T1000 (cell line): Measurements from ENCODE around the gene GMDS.

Experiments
- DNase-seq: peaks from one replicate; lab custom pipeline; 2025; ENCODE audit warnings: mixed read lengths; lab: John Stamatoyannopoulos, UW

Gene GMDS

GRCh38 chr6:1895721-1896120 lies 349.7 kb downstream of the GMDS start:
- DNase-seq = no peak

- DNase-seq = no peak
Measured at GRCh38 chr6:1894954-1895353, 350.5 kb downstream of the GMDS start.

GRCh38 chr6:1893470-1894130 lies 351.8 kb downstream of the GMDS start:
- no peak for DNase-seq

GRCh38 chr6:1892716-1893115 lies 352.7 kb downstream of the GMDS start:
- DNase-seq = no peak

DNA sequence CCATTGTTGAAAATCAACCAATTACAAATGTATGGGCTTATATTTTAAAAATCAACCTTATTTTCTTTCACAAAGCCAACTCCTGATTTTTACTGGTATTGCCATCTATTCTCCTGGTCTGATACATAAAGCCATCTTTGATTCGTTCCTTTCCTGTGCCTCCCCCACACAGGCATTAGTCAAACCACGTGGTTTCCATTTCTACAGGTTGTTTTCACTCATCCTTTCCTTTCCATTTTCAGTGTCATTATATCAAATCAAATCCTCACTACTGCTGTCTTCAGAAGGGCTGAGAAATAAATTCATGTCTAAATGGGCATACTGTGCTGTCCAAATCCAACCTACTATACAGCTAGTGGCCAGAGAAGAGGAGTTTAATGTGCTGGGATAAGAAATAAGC lies 354.4 kb downstream of the GMDS start:
- DNase-seq = no peak

DNA sequence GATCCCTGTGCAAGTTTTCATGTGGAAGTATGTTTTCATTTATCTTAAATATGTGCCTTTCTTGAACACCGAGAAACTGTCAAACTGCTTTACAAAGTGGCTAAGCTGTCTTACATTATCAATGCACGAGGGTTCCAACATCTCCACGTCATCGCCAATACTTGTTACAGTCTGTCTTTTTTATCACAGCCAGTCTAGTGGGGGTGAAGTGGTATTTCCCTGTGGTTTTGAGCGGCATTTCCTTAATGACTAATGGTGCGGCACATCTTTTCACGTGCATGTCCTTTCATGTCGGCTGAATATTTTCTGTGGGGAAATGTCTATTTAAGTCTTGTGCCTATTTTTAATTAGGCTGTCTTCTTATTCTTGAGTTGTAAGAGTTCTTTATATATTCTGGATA lies 355.3 kb downstream of the GMDS start:
- no peak for DNase-seq

DNA sequence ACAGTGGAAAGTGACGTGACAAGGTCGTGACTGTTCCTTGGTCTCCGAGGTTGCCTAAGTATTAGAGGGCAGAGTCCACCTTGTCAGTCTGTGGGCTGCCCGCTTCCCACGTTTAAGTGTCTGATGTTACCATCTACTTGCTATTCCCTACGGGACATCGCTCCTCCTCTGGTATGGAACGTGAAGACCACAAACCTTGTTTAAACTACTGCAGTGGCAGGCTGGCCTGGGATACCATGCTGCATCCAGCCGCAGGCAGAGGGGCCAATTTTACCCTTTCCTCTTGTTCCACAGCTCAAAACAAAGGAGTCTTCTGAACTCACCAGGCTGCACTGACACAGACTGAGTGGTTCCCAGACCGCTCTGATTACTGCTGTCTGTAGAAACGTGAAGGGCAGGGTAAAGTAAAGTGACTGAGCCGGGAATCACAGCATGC lies 359.8 kb downstream of the GMDS start:
- no peak for DNase-seq

GRCh38 chr6:1884313-1884712 lies 361.1 kb downstream of the GMDS start:
- DNase-seq = no peak

DNA sequence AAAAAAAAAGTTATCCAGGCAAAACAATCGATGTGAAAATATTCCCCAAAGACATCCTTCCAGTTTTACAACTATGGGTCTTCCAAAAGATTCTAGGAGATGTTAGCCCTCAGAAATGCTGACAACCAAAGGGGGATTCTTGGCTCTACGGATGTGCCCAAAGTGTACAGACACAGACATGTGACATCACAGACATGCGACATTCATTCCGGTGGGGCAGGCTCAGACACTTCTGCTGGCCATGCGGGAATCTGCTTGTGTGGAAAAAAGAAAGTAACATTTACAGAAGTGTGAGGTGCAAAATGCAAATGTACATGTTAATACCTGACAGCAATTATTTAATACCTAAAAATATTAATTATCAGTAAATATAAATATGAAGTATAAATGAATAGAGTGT lies 367.1 kb downstream of the GMDS start:
- DNase-seq = no peak

- no peak for DNase-seq
Measured at GRCh38 chr6:1873781-1874180, 371.6 kb downstream of the GMDS start.

- no peak for DNase-seq
Measured at GRCh38 chr6:1872649-1873131, 372.7 kb downstream of the GMDS start.

DNA sequence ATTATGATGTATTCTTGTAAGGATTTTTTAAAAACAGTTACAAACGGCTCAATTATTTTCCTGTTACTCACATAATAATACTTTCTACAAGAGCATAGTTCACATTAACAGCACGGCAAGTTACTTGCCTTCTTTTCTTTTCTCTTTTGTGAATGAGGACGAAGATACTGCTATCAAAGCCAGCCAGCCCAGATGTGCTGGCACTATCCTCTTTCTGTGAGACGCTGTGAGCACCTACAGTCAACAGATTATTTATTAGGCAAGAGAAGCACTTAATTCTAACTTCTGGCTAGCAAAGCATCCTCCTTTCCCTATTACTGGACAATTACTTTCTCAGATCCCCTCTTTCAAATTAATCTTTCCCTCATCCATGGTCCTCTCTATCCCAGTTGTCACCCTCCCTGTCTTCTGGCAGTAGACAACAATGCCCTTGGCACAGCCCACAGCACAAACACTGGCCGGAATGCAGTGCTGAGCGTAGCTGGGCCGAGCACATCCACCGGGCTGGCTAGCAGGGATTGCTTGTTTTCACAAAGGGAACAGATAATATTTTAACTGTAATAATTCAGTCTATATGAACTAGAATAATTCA lies 373.6 kb downstream of the GMDS start:
- DNase-seq = no peak

- no peak for DNase-seq
Measured at GRCh38 chr6:1870932-1871331, 374.5 kb downstream of the GMDS start.

GRCh38 chr6:1870251-1870650 lies 375.2 kb downstream of the GMDS start:
- no peak for DNase-seq

GRCh38 chr6:1869769-1870168 lies 375.6 kb downstream of the GMDS start:
- DNase-seq = no peak

DNA sequence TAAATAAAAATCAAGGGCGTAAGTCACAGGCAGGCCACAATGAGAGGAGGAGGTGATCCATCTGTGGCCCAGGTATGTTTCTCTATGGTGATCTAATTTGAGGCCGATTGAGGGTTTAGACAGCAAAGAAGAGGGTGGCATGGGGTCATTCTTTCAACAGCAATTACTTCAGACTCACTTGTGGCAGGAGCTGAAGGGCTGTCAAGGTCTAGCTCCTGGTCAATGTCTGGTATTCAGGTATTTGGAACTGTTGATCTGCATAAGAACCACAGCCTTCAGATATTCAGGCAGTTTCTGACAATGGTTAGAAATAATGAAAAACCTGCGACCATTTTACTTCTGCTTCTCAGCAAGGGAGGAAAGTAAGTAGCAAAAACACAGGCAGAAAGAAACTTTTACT lies 376.1 kb downstream of the GMDS start:
- no peak for DNase-seq

- DNase-seq = no peak
Measured at GRCh38 chr6:1868561-1869261, 376.7 kb downstream of the GMDS start.

DNA sequence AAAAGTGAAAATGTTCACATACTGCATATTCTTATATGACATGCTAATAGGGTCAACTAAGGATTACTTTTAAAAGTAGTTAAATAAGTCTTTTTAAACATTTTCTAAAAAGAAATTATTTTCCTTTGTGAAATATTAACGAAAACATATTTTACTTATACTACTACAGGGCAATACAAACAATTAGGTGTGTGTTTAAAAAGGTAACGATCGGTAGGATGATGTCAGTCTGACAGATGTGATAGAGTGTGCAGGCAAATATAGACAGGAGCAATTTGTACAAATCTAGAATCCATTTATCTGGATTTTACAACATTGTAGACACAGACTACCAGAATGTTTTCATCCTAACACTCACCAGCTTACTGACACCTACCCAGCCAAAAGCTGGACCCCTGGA lies 378.2 kb downstream of the GMDS start:
- no peak for DNase-seq

DNA sequence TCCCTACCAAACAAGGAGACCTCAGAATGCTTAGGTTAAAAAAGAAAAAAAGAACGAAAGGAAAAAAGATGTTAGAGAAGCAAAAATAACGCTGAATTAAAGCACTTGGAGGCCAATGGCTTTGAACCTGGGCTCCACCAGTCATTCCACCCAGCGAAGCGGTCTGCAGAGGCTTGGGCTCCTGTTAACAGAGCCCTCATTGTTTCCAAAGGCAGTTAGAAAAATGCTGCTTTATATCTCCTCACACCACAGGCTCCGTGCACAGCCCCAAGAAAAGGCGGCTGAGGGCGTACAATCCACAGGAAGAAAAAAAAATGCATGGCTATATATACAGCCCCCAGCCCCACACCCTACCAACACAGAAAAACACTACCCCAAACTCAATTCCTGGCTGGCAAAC lies 379.8 kb downstream of the GMDS start:
- DNase-seq = no peak

DNA sequence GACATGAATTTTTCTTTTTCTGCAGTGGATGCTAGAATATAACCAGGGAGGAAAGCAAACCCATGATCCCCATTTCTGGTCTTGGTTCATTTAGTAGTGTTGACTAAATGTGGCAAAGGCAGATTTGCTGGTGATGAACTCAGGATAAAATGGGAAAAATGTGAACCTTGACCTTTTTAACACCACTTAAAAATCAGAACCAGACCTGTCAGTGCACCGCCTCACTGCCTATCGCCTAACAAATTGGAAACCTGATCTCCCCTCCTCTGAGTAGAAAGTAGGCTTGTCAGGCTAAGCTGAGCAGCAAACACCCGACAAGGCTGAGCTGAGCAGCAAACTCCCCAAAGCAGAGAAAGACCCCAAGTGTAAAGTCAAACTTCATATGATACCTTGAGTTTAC lies 380.9 kb downstream of the GMDS start:
- DNase-seq = no peak

GRCh38 chr6:1862411-1862810 lies 383.0 kb downstream of the GMDS start:
- DNase-seq = no peak

DNA sequence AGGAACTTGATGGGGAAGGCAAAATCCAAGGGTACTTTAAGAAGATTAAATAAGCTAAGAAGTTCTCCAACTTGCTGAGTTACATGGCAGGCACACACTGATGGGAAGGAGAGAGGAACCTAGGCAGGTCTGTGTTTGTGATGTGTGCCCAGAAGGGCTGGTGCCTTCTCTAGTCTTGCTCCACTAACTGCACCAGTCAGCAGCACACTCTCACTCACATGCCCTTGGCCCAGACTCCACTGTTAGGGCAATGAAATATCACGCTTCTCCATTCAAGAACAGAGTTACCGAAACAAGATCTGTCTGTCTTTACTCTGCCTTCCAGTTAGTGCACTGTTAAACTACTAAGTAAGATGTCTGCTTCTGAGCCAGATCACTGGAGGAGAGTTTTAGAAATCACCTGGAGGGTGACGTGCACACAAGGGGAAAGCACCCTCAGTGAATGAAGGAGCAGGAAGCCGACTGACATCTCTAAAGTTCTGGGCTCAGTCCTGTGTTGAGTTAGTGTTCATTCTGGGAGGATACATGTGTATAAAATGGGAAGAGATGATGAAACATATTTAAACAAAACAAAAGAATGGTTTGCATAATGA lies 384.6 kb downstream of the GMDS start:
- no peak for DNase-seq

GRCh38 chr6:1858859-1859258 lies 386.5 kb downstream of the GMDS start:
- DNase-seq = no peak
